GM21528 (cell line): ENCODE measurements around the gene DCUN1D4.

Source experiments
- ATAC-seq: cut with Tn5 transposase; IDR thresholded peaks from one replicate; pipeline ENCODE4 v1.9.1; 2021; ENCODE audit warnings: mild to moderate bottlenecking, moderate library complexity; ENCODE audit not compliant: unreplicated experiment, low FRiP score

Gene DCUN1D4

DNA sequence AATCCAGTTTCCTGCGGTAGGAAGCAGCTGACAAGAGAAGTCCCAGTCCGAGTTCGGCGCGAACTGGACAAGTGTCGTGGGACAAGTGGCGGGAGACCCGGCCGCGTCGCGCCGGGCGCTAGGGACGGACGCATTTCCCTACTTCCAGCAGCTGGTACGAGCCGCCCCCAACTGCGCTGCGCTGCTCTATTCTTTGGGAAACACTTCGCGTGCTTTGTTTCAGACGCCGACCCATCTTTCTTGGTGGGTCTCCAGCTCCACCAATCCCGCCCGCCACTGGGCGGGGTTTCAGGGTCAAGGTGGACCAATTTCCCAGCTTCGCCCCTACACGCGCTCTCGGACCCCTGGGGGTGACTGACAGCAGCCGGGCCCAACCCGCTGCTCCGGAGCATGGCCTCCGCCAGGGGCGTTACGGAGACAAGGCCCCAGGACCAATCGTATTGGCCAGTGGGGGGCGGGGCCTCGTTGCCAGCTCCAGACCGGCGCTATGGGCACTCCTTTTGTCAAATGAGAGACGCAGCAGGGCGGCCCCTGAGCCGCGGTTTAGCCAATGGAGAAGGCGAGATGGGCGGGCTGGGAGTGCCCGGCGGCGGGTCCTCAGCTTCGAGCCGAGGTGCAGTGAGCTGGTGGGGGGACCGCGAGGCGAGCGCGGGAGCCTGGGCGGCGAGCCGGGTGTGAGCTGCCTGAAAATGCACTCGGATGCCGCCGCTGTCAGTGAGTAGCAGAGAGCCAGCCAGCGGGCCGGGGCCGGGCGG lies at the start of gene DCUN1D4:
Gene DCUN1D4 (plus strand): TSS at position 600 of the 755 bp plus-strand sequence. CDS start 90 bp downstream, at position 690.
- peak; percentile 96 for ATAC-seq

DNA sequence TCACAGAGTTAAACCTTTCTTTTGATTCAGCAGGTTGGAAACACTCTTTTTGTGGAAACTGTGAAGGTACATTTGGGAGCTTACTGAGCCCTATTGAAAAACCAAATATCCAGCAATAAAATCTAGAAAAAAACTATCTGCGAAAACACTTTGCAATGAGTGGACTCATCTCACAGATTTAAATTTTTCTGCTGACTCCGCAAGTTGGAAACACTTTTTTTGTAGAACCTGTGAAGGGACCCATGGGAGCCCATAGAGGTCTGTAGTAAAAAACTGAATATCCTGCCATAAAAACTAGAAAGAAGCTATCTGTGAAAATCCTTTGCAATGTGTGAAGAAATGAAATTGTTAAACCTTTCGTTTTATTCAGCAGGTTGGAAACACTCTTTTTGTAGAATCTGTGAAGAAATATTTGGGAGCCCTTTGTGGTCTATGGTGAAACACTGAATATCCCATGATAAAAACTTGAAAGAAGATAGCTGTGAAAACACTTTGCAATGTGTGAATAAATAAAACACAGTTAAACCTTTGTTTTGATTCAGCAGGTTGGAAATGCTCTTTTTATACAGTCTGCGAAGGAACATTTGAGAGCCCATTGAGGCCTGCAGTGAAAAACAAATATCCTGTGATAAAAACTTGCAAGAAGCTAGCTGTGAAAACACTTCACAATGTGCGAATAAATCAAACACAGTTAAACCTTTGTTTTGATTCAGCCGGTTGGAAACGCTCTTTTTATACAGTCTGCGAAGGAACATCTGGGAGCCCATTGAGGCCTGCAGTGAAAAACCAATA lies 22.3 kb upstream of the DCUN1D4 start:
- ATAC-seq, result no peak

- ATAC-seq, result no peak
Measured at GRCh38 chr4:51825341-51825740, 17.6 kb upstream of the DCUN1D4 start.

- no peak for ATAC-seq
Measured at GRCh38 chr4:51830156-51830720, 12.7 kb upstream of the DCUN1D4 start.

GRCh38 chr4:51831133-51831532 lies 11.8 kb upstream of the DCUN1D4 start:
- ATAC-seq, result peak; percentile 77

- ATAC-seq, result no peak
Measured at GRCh38 chr4:51833236-51833635, 9.7 kb upstream of the DCUN1D4 start.

DNA sequence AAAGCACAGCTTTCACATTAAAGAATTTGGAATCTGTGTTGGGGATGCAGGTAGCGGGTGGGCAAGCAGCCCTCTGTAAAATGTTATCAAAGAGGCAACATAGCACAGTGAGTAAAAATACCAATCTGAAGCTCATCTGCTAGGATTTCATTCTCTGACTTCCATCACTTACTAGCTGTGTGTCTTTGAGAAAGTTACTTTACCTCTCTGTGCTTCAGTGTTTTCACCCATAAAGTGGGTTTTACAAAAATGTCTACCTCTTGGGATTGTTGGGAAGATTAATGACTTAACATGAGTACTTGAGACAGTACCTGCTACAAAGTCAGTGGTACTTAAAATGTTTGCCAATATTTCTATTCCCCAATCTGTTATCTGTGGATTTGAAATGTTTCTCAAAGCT lies 7.9 kb upstream of the DCUN1D4 start:
- no peak for ATAC-seq

GRCh38 chr4:51835855-51836254 lies 7.1 kb upstream of the DCUN1D4 start:
- no peak for ATAC-seq

GRCh38 chr4:51836549-51836948 lies 6.4 kb upstream of the DCUN1D4 start:
- no peak for ATAC-seq

GRCh38 chr4:51840781-51841180 lies 2.2 kb upstream of the DCUN1D4 start:
- no peak for ATAC-seq

DNA sequence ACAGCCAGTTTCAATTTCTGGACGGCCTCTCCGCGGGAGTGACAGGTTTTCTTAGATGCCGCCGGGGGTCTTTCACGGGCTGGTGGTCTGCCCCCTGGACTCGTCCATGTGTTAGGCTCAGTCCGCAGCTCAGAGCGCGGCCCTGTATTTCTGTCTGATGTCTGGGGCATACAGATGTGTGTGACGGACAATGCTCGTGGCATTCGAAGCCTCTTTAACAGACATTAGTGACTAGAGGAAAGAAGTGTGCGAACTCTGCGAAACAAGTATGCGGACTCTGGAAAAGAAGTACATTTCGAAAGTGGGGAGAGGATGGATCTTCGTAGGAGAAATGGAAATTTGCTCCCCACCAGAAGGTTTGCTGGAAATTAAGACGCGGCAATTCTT lies 793 bp upstream of the DCUN1D4 start:
- no peak for ATAC-seq

DNA sequence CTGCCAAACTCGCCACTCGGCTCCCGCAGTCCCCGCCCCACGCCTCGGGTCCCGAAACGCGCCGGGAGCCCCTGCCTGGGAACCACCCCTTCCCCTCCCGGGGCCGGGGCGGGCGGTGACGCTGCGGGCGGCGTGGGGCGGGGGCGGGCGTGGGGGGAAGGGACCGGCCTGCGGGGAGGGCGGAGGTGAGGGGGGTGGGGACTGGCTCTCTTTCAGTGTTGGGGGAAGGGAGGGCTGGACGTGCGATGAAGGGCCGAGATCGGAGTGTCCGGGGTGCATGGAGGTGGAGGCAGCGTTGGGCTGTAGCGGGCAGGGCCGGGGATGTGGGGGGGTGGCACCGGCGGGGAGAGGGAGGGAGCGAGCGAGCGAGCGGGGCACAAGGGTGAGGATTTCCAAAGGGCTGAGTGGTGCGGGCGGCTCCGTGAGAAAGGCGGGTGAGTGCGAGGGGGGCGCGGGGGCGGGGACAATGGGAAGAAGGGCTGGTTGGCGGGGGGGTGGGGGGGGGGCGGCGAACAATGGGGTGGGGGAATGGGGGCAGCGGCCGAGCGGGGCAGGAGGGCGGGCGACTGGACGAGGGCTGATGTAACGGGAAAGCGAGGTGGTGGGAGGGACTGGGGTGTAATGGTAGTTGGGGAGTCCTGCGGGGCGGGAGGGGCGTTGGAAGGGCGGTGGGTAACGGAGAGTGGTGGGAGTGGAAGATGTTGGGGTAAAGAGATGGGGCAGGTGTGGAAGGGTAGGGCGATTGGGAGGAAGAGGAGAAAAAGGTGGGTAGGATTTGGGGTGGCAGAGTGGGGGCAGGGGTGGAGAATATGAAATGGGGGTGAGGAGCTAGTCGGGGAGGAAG lies 578 bp downstream of the DCUN1D4 start:
- ATAC-seq, result peak; percentile 42

- ATAC-seq, result peak; percentile 42
Measured at GRCh38 chr4:51844153-51845054, 1.5 kb downstream of the DCUN1D4 start.

DNA sequence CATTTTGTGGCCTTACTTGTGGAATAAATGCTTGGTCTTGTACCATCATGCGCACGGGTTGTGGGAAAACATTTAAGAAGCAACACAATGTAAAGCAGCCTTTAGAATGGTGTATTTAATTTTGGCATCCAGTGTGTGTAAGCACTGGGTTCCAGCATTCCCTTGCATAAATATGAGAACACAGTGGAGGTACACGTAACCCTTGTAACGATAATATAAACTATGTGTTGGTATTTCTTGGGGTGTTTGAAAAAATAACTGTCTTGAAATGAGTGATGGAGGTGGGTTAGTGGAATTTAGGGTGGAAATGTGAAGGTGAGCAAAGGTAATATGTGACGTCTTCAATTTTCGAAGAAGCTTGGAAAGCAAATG lies 2.1 kb downstream of the DCUN1D4 start:
- no peak for ATAC-seq

DNA sequence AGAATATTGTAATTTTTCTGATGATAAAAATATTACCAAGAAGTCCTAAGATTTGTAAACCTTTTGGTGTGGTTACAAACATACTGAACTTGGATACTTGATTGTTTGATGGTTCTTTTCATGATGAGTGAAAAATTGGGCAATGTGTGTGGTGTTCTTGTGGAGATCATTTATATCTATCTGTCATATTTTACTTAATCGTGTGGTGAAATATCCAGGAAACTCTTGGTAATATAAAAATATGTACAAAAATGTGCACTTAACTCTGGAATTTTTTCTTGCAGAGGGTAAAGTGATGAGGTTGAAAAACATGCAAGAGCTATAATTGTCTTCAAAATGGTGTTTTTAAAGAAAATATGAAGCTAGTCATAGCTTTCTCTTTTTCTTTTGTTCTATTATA lies 2.8 kb downstream of the DCUN1D4 start:
- no peak for ATAC-seq

GRCh38 chr4:51849430-51849829 lies 6.5 kb downstream of the DCUN1D4 start:
- ATAC-seq, result no peak

GRCh38 chr4:51850294-51850693 lies 7.3 kb downstream of the DCUN1D4 start:
- ATAC-seq, result no peak

DNA sequence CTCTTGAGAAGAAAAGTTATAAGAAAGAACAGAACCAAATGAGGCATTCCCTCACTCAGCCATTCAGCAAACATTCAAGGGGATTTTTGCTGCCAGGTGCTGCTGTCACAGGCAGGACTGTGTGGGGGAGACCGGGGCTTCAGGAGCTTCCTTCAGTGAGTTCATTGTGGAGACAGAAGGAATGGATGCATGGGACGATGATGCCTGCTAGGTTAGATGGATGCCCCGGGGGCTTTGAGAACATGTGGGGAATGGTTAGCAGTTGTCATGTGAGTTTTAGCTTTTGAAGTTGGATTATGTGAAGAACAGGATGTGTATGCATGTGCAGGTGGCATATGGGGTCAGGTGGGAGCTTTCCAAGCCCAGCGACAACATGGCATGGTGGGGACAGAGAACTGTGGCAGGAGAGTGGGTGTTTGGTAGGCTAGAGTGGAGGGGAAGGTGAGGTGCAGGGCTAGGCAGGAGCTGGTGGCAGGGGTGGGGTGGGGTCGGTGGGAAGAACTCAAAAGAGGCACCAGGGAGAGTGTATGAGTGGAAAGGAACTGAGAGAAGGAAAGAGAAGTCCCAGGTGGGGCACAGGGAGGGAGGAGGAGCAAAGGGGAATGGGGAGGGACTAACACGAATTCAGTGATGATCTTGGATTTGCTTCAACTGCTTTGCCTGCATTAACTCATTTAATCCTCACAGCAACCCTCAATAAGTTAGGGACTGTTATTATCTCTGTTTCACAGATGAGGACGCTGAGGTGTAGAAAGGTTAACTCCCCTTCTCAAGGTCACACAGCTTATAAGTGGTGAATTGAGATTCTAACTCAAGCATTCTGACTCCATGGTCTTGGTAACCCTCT lies 8.4 kb downstream of the DCUN1D4 start:
- no peak for ATAC-seq

GRCh38 chr4:51851937-51852290 lies 9.0 kb downstream of the DCUN1D4 start:
- no peak for ATAC-seq
